ENCODE data around the gene MED28. TPM values are rescaled to one million over a fixed set of nuclear protein-coding genes. Genes with fewer than 3 reads are reported as not detected.

MED28 gene, protein sequence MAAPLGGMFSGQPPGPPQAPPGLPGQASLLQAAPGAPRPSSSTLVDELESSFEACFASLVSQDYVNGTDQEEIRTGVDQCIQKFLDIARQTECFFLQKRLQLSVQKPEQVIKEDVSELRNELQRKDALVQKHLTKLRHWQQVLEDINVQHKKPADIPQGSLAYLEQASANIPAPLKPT
- total RNA-seq (2014; rRNA removed; shearing (Covaris generic)): 7.4 and 10.4 TPM in 2 replicates

GRCh38 chr4:17614416-17615299 lies at the start of gene MED28:
Gene MED28, plus strand, starts transcription at chr4:17614641. Its CDS starts 14 bp downstream, at chr4:17614655.

GRCh38 chr4:17576932-17577664 lies 37.3 kb upstream of the MED28 start, which contains the start of gene LAP3:
Gene LAP3, plus strand, starts transcription at chr4:17577198. Its CDS starts 268 bp downstream, at chr4:17577466.

Other genes starting within 250 kb of the MED28 start
- gene QDPR, start 102.6 kb upstream of the MED28 start, total RNA-seq (2014; rRNA removed; shearing (Covaris generic)): 28.5 and 30.9 TPM in 2 replicates
- gene CLRN2, start 99.5 kb upstream of the MED28 start, total RNA-seq (2014; rRNA removed; shearing (Covaris generic)): not detected in 2 replicates
- gene LAP3, start 37.4 kb upstream of the MED28 start, total RNA-seq (2014; rRNA removed; shearing (Covaris generic)): 63.7 and 88.0 TPM in 2 replicates
- gene FAM184B, start 167.0 kb downstream of the MED28 start, total RNA-seq (2014; rRNA removed; shearing (Covaris generic)): 0.23 and 0.27 TPM in 2 replicates
- 112 and 125 TPM in 2 replicates for gene DCAF16, start 196.1 kb downstream of the MED28 start, total RNA-seq (2014; rRNA removed; shearing (Covaris generic))
- gene NCAPG, start 196.3 kb downstream of the MED28 start, total RNA-seq (2014; rRNA removed; shearing (Covaris generic)): 65.5 and 98.5 TPM in 2 replicates